CD14-positive monocyte (primary cell): Measurements from ENCODE around the gene B3GAT2. TPM values are rescaled to one million over a fixed set of nuclear protein-coding genes. Genes with fewer than 3 reads are reported as not detected.

Experiments
- DNase-seq, 3 donors: peaks; one replicate each; pipeline ENCODE4 v3.0.0-alpha.2; 2011 to 2022
- H2AFZ ChIP-seq: 2 replicates; pipeline ENCODE4 v1.6.0; 2012; ENCODE audit warnings: mild to moderate bottlenecking, low read depth, low read length, inconsistent platforms; ENCODE audit not compliant: insufficient read depth, poor library complexity, severe bottlenecking
- H3K27ac ChIP-seq, 2 donors: 1 replicate in 1 of 2; 2 replicates in 1 of 2; pipeline ENCODE4 v1.5.1; 2012 to 2013; ENCODE audit warnings: low read length in 2 of 2, control low read depth in 1 of 2, inconsistent platforms in 1 of 2, low read depth in 1 of 2, mild to moderate bottlenecking in 1 of 2
- H3K27me3 ChIP-seq, 2 donors: one replicate each; pipeline versions ENCODE4 v1.6.0 to v1.6.1; 2011 to 2013; ENCODE audit warnings: low read length in 2 of 2; ENCODE audit not compliant: control insufficient read depth in 2 of 2, insufficient read depth in 2 of 2
- H3K36me3 ChIP-seq, 2 donors: replicated peaks in 1 of 2; 1 replicate in 1 of 2; 2 replicates in 1 of 2; pipeline versions ENCODE4 v1.5.1 to v1.6.1; 2012 to 2013; ENCODE audit warnings: low read length in 2 of 2, control low read depth in 1 of 2, inconsistent platforms in 1 of 2, mild to moderate bottlenecking in 1 of 2; ENCODE audit not compliant: insufficient read depth in 2 of 2, control insufficient read depth in 1 of 2
- H3K4me1 ChIP-seq, 2 donors: 1 replicate in 1 of 2; 2 replicates in 1 of 2; pipeline versions ENCODE4 v1.5.1 to v1.6.1; 2012 to 2013; ENCODE audit warnings: low read length in 2 of 2, control low read depth in 1 of 2, inconsistent platforms in 1 of 2, mild to moderate bottlenecking in 1 of 2, moderate library complexity in 1 of 2; ENCODE audit not compliant: insufficient read depth in 2 of 2, control insufficient read depth in 1 of 2
- H3K4me2 ChIP-seq: replicated peaks from 2 replicates; pipeline ENCODE3; 2012; ENCODE audit warnings: low read length, moderate library complexity, mild to moderate bottlenecking; ENCODE audit not compliant: poor library complexity, severe bottlenecking; ENCODE audit errors: extremely low read depth
- H3K4me3 ChIP-seq, 3 experiments: fragments of 200-600 bp in 1 of 3; sonication (generic) in 1 of 3; replicated peaks in 1 of 3; 1 replicate in 2 of 3; 2 replicates in 1 of 3; pipeline ENCODE4 v1.5.1; 2011 to 2013; ENCODE audit warnings: low read length in 3 of 3, mild to moderate bottlenecking in 3 of 3, control low read depth in 2 of 3, low read depth in 2 of 3, inconsistent platforms in 1 of 3, moderate library complexity in 1 of 3
- H3K79me2 ChIP-seq: 2 replicates; pipeline ENCODE4 v1.6.0; 2012; ENCODE audit warnings: mild to moderate bottlenecking, control low read depth, inconsistent platforms, low read length, moderate library complexity; ENCODE audit not compliant: insufficient read depth
- H3K9ac ChIP-seq: 2 replicates; pipeline ENCODE4 v1.6.0; 2017; ENCODE audit warnings: low read length, mild to moderate bottlenecking; ENCODE audit not compliant: insufficient read depth, poor library complexity, severe bottlenecking
- H3K9me3 ChIP-seq, 2 donors: replicated peaks in 1 of 2; 1 replicate in 1 of 2; 2 replicates in 1 of 2; pipeline versions ENCODE4 v1.5.1 to v1.6.1; 2012 to 2013; ENCODE audit warnings: low read length in 2 of 2, control low read depth in 1 of 2; ENCODE audit not compliant: control insufficient read depth in 1 of 2, insufficient read depth in 1 of 2
- H4K20me1 ChIP-seq: 2 replicates; pipeline ENCODE4 v1.6.0; 2012; ENCODE audit warnings: mild to moderate bottlenecking, low read length, control low read depth, moderate library complexity; ENCODE audit not compliant: insufficient read depth
- H3K27ac Mint-ChIP-seq, 7 donors: one replicate each; pipeline ENCODE4 v1.8.0; 2020; ENCODE audit warnings: mild to moderate bottlenecking in 7 of 7, mixed read lengths in 7 of 7, moderate library complexity in 6 of 7, inconsistent platforms in 2 of 7
- H3K27me3 Mint-ChIP-seq, 3 donors: one replicate each; pipeline ENCODE4 v1.8.0; 2021 to 2022; ENCODE audit warnings: low read depth in 3 of 3, mild to moderate bottlenecking in 3 of 3, mixed read lengths in 3 of 3, moderate library complexity in 3 of 3, inconsistent platforms in 1 of 3
- H3K36me3 Mint-ChIP-seq, 2 donors: one replicate each; pipeline ENCODE4 v1.8.0; 2020; ENCODE audit warnings: mixed read lengths in 2 of 2, inconsistent platforms in 1 of 2, mild to moderate bottlenecking in 1 of 2
- H3K4me1 Mint-ChIP-seq: one replicate; pipeline ENCODE4 v1.8.0; 2020; ENCODE audit warnings: mild to moderate bottlenecking, mixed read lengths
- H3K4me3 Mint-ChIP-seq, 2 donors: one replicate each; pipeline ENCODE4 v1.8.0; 2020; ENCODE audit warnings: mild to moderate bottlenecking in 2 of 2, mixed read lengths in 2 of 2, moderate library complexity in 1 of 2
- H3K9me3 Mint-ChIP-seq, 7 donors: one replicate each; pipeline ENCODE4 v1.8.0; 2020 to 2022; ENCODE audit warnings: mixed read lengths in 7 of 7, mild to moderate bottlenecking in 6 of 7, moderate library complexity in 6 of 7, inconsistent platforms in 2 of 7
- WGBS: methylation state at CpG from one replicate; pipeline ENCODE4 v1.1.5; 2013; ENCODE audit warnings: missing lambda C conversion rate; ENCODE audit not compliant: insufficient coverage; 5-methylcytosine and 5-hydroxymethylcytosine counted together
- intact Hi-C, 2 donors: fragments of 100-400 bp; cut with micrococcal nuclease; formaldehyde crosslinking; loops; one replicate each; pipeline versions ENCODE4 v1.15.0 to v1.15.1; 2023
- polyA plus RNA-seq, 3 donors: library from polyadenylated mRNA; depleted of rRNA in 1 of 3; unstranded in 2 of 3; stranded (reverse) in 1 of 3; fragments of 300-500 nt in 2 of 3; fragments of >200 nt in 1 of 3; fragmentation: Illumina TruSeq in 2 of 3; gene quantifications; 1 replicate in 2 of 3; 2 replicates in 1 of 3; pipeline ENCODE4 v1.2.3, GENCODE V29; 2012 to 2021
- TF ChIP-seq, protein P1 (sequence below): fragments of 200-600 bp; IDR thresholded peaks from one replicate; pipeline ENCODE4 v1.8.0; 2022; ENCODE audit warnings: antibody characterized with exemption, mild to moderate bottlenecking

B3GAT2 gene
- polyA plus RNA-seq, 3 donors: 0.03 to 0.05 TPM; not detected in 1

DNA sequence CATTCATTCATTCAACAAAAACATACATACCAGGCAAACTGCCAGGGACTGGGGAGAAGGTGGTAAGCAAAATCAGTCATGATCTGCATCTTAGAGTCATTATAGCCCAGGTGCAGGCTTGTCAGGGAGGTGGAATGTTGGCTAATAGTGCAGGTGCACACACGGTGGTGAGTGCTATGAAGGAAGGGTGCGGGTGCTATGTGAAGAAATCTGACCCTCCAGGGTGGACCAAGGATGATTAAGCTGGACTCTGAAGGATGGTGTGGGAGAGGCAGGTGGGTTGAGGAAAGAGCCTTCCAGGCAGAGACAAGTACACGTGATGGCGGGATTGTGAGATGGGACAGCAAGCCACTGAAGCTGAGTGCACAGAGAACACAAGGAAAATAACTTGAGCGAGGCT lies 77.4 kb downstream of the B3GAT2 start:
- Histone ChIP-seq H3K4me2 (no peak overlapping the region), H3K9me3 (no peaks in the 10 kb centered on the region), H2AFZ (no peak overlapping the region), H3K27me3 (no peaks in the 10 kb centered on the region), H3K4me1 (no peaks in the 10 kb centered on the region), H3K27ac (no peak overlapping the region), H3K79me2 (no peaks in the 10 kb centered on the region), H3K9ac (no peak overlapping the region), H4K20me1 (no peaks in the 10 kb centered on the region), H3K4me3 (no peak overlapping the region), H3K36me3 (no peaks in the 10 kb centered on the region)
- H3K4me3 Mint-ChIP-seq: no peak overlapping the region
- H3K9me3 Mint-ChIP-seq: peaks cover 0 to 5% (median 0%) of the 10 kb centered on the region in 7 donors
- H3K4me1 Mint-ChIP-seq: no peaks in the 10 kb centered on the region
- WGBS: 93% methylated on average over 5 of the region's 5 CpGs
- intact Hi-C loops: no loop called here
- no peaks in the 10 kb centered on the region for H3K36me3 Mint-ChIP-seq
- no peak for DNase-seq
- H3K27ac Mint-ChIP-seq: no peak overlapping the region
- H3K27me3 Mint-ChIP-seq: peaks cover 3 to 5% (median 4%) of the 10 kb centered on the region in 3 donors
- TF ChIP-seq, protein P1, sequence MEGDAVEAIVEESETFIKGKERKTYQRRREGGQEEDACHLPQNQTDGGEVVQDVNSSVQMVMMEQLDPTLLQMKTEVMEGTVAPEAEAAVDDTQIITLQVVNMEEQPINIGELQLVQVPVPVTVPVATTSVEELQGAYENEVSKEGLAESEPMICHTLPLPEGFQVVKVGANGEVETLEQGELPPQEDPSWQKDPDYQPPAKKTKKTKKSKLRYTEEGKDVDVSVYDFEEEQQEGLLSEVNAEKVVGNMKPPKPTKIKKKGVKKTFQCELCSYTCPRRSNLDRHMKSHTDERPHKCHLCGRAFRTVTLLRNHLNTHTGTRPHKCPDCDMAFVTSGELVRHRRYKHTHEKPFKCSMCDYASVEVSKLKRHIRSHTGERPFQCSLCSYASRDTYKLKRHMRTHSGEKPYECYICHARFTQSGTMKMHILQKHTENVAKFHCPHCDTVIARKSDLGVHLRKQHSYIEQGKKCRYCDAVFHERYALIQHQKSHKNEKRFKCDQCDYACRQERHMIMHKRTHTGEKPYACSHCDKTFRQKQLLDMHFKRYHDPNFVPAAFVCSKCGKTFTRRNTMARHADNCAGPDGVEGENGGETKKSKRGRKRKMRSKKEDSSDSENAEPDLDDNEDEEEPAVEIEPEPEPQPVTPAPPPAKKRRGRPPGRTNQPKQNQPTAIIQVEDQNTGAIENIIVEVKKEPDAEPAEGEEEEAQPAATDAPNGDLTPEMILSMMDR: no peak

DNA sequence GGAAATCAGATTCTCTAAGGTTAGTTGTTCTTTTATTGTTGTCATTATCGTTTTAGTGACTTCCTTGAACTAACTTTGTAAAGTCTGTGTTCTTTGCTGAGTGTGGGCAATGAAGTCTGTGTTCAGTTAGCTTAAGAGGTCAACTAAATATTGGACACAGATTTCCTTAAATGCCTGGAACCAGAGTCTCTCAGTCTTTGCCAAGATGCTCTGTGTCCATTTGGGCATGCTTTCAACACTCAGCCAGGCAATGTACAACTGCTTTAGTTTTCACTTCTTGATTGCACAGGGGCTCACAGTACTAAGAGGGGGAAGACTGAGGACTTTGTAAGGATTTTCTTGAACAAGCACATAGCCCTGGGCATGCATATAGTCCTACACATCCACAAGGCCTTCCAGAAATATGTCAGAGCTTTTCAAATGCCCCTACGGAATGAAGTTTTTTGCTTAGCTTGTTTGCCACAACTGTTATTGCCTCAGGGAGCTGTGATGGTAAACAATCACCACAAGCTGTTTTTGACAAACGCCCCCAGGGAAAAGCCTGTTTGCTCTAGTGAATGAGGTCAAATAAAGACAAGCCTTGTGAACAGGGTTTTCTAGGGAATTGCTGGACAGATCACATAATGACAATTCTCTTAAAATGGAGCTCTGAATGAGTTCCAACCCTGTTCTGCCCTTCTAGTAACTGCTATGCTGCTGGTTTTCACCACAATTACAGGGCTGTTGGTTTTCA lies 82.5 kb downstream of the B3GAT2 start:
- no peaks in the 10 kb centered on the region for H3K4me1 Mint-ChIP-seq
- H3K4me1 ChIP-seq: no peaks in the 10 kb centered on the region
- H3K27ac ChIP-seq: no peak overlapping the region
- no peak overlapping the region for H2AFZ ChIP-seq
- H3K27me3 Mint-ChIP-seq: peaks cover 2 to 8% (median 3%) of the 10 kb centered on the region in 3 donors
- no peaks in the 10 kb centered on the region for H3K36me3 Mint-ChIP-seq
- H3K27me3 ChIP-seq: no peaks in the 10 kb centered on the region
- H3K27ac Mint-ChIP-seq: no peak overlapping the region
- H3K4me2 ChIP-seq: no peak overlapping the region
- peaks cover 5 to 26% (median 16%) of the 10 kb centered on the region in 7 donors for H3K9me3 Mint-ChIP-seq
- no peak overlapping the region for H3K4me3 ChIP-seq
- no peak overlapping the region for H3K9ac ChIP-seq
- no peaks in the 10 kb centered on the region for H3K79me2 ChIP-seq
- DNase-seq: no peak
- intact Hi-C loops: no loop called here
- TF ChIP-seq, protein P1: no peak
- no peaks in the 10 kb centered on the region for H4K20me1 ChIP-seq
- H3K36me3 ChIP-seq: no peaks in the 10 kb centered on the region
- H3K9me3 ChIP-seq: peaks cover 0 to 10% of the 10 kb centered on the region in 2 donors
- no peak overlapping the region for H3K4me3 Mint-ChIP-seq
- 87% methylated on average over 3 of the region's 3 CpGs for WGBS
